PC-3 (cell line): Measurements from ENCODE around the gene ABCB8.

Experiments used
- CTCF ChIP-seq: fragments of 300-600 bp; sonication (generic); conservative IDR thresholded peaks from 2 replicates; pipeline ENCODE4 v1.5.1; 2017; ENCODE audit warnings: antibody characterized with exemption, low read depth, mild to moderate bottlenecking, low read length
- EZH2 ChIP-seq: fragments of 300-600 bp; sonication (generic); IDR thresholded peaks from one replicate; pipeline ENCODE4 v1.6.1; 2017; ENCODE audit warnings: antibody characterized with exemption, mild to moderate bottlenecking, low read length; ENCODE audit not compliant: unreplicated experiment
- EZH2phosphoT487 ChIP-seq: fragments of 300-600 bp; sonication (generic); IDR thresholded peaks from 2 replicates; pipeline ENCODE4 v1.6.1; 2018; ENCODE audit warnings: mild to moderate bottlenecking, antibody characterized with exemption, low read length, borderline replicate concordance

DNA sequence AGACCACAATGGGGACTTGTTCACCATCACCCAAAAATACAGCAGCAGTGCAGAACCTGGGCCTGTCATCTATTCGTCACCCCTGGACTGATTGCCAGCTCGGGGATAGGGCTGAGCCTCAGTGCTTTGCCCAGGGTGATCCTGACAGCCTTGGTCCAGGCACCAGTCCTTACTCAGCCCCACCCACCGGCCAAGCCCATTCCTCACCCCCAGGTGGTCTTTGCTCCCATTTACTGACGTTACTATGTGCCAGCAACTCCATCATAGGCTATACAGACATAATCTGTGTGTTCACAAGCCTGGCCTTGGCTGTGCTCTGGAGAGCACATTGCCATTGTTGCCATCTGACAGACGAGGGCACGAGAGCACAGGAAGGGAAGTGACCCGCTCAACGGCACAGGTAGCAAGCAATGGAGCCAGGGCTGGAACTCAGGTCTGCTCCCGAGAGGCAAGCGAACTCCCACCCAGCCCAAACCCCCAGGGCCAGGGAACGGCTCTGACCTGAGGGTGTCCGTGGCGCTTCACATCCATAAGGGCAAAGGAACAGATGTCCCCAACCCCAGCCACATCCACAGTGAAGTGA is 10.8 kb upstream of the ABCB8 start:
- TF ChIP-seq EZH2phosphoT487 (no peak), CTCF (no peak), EZH2 (no peak)
